Nephron (organoid): ENCODE results near the gene MPPE1.
A peak's percentile ranks its signal among the peaks of the same experiment; 100 is the strongest.

Source experiments
- H3K27ac Mint-ChIP-seq, 3 experiments: 2 replicates each; pipeline ENCODE4 v1.8.0; 2020; ENCODE audit warnings: mixed read lengths in 3 of 3, mild to moderate bottlenecking in 2 of 3, moderate library complexity in 1 of 3
- H3K27me3 Mint-ChIP-seq: 2 replicates; pipeline ENCODE4 v1.8.0; 2021; ENCODE audit warnings: low read depth, mild to moderate bottlenecking, moderate library complexity, mixed read lengths
- H3K36me3 Mint-ChIP-seq: 2 replicates; pipeline ENCODE4 v1.8.0; 2020; ENCODE audit warnings: low read depth, mixed read lengths
- H3K4me1 Mint-ChIP-seq: 2 replicates; pipeline ENCODE4 v1.8.0; 2020; ENCODE audit warnings: mixed read lengths
- H3K4me3 Mint-ChIP-seq, 3 experiments: 2 replicates each; pipeline ENCODE4 v1.8.0; 2020; ENCODE audit warnings: mild to moderate bottlenecking in 3 of 3, mixed read lengths in 3 of 3, moderate library complexity in 2 of 3
- H3K9me3 Mint-ChIP-seq: 2 replicates; pipeline ENCODE4 v1.8.0; 2020; ENCODE audit warnings: mixed read lengths
- CTCF ChIP-seq, 3 experiments: fragments of 200-600 bp; sonication (generic); IDR thresholded peaks; one replicate each; pipeline ENCODE4 v1.5.0; 2021; ENCODE audit warnings: antibody characterized with exemption in 3 of 3; ENCODE audit not compliant: unreplicated experiment in 3 of 3

MPPE1 gene

GRCh38 chr18:11864471-11864870 lies 43.6 kb downstream of the MPPE1 start:
- Mint-ChIP-seq H3K9me3 (no peaks in the 10 kb centered on the region), H3K36me3 (peaks cover 3% of the 10 kb centered on the region), H3K27me3 (no peaks in the 10 kb centered on the region), H3K4me1 (peaks cover 5% of the 10 kb centered on the region), H3K4me3 (no peak overlapping the region), H3K27ac (no peak overlapping the region)
- TF ChIP-seq CTCF (IDR thresholded peaks at IDR 0.05; ENCODE audit: unreplicated experiment in 3 of 3) = no peak

- peaks cover 18% of the 10 kb centered on the region for H3K4me1 Mint-ChIP-seq
- TF ChIP-seq CTCF (IDR thresholded peaks at IDR 0.05; ENCODE audit: unreplicated experiment in 3 of 3) = no peak
- H3K27ac Mint-ChIP-seq = no peak overlapping the region
- no peaks in the 10 kb centered on the region for H3K36me3 Mint-ChIP-seq
- H3K27me3 Mint-ChIP-seq = no peaks in the 10 kb centered on the region
- H3K4me3 Mint-ChIP-seq = no peak overlapping the region
- no peaks in the 10 kb centered on the region for H3K9me3 Mint-ChIP-seq
Measured at GRCh38 chr18:11862468-11863137, 45.5 kb downstream of the MPPE1 start.

GRCh38 chr18:11861583-11862288 lies 46.4 kb downstream of the MPPE1 start:
- no peak for TF ChIP-seq CTCF (IDR thresholded peaks at IDR 0.05; ENCODE audit: unreplicated experiment in 3 of 3)
- H3K4me1 Mint-ChIP-seq = peaks cover 25% of the 10 kb centered on the region
- no peak overlapping the region for H3K4me3 Mint-ChIP-seq
- no peaks in the 10 kb centered on the region for H3K27me3 Mint-ChIP-seq
- H3K36me3 Mint-ChIP-seq = no peaks in the 10 kb centered on the region
- peak overlapping the region in 2 of 3 experiments; percentile 2 to 51 for H3K27ac Mint-ChIP-seq
- no peaks in the 10 kb centered on the region for H3K9me3 Mint-ChIP-seq

GRCh38 chr18:11860594-11861450 lies 47.3 kb downstream of the MPPE1 start:
- TF ChIP-seq CTCF (IDR thresholded peaks at IDR 0.05; ENCODE audit: unreplicated experiment in 3 of 3) = no peak
- H3K36me3 Mint-ChIP-seq = no peaks in the 10 kb centered on the region
- H3K4me1 Mint-ChIP-seq = peaks cover 25% of the 10 kb centered on the region
- no peaks in the 10 kb centered on the region for H3K27me3 Mint-ChIP-seq
- no peaks in the 10 kb centered on the region for H3K9me3 Mint-ChIP-seq
- no peak overlapping the region for H3K27ac Mint-ChIP-seq
- H3K4me3 Mint-ChIP-seq = no peak overlapping the region

GRCh38 chr18:11859903-11860407 lies 48.2 kb downstream of the MPPE1 start:
- H3K36me3 Mint-ChIP-seq = peaks cover 4% of the 10 kb centered on the region
- H3K9me3 Mint-ChIP-seq = no peaks in the 10 kb centered on the region
- no peak overlapping the region for H3K4me3 Mint-ChIP-seq
- no peaks in the 10 kb centered on the region for H3K27me3 Mint-ChIP-seq
- H3K27ac Mint-ChIP-seq = peak overlapping the region in 1 of 3 experiments; percentile 20
- H3K4me1 Mint-ChIP-seq = peaks cover 25% of the 10 kb centered on the region
- TF ChIP-seq CTCF (IDR thresholded peaks at IDR 0.05; ENCODE audit: unreplicated experiment in 3 of 3) = no peak
